Calu3 (cell line): Measurements from ENCODE around the gene ZNF587B. TPM values are rescaled to one million over a fixed set of nuclear protein-coding genes. Genes with fewer than 3 reads are reported as not detected.
"Not testable (repeated sequence)": the region's sequence is repeated elsewhere in the genome, so short reads cannot be mapped to it uniquely, and the experiment has no call there.

Experiments used
- BruUV-seq: library from RNA; stranded (reverse); fragments of 400-500 nt; replicated peaks from 2 replicates; lab custom pipeline; 2021; lab: Mats Ljungman, UMichigan
- CTCF ChIA-PET: fragments of 300-600 bp; sonication (Branson Sonifier 250); formaldehyde crosslinking; loops from one replicate; lab custom pipeline; 2022; ENCODE audit warnings: antibody characterized with exemption; lab: Charles Lee
- DNase-seq: peaks from one replicate; pipeline ENCODE4 v3.0.0; 2022
- H3K27ac Mint-ChIP-seq: one replicate; pipeline ENCODE4 v1.8.0; 2022; ENCODE audit warnings: mixed read lengths; ENCODE audit not compliant: unreplicated experiment
- H3K27me3 Mint-ChIP-seq: one replicate; pipeline ENCODE4 v1.8.0; 2022; ENCODE audit warnings: mixed read lengths; ENCODE audit not compliant: unreplicated experiment
- H3K36me3 Mint-ChIP-seq: one replicate; pipeline ENCODE4 v1.8.0; 2022; ENCODE audit warnings: mild to moderate bottlenecking, moderate library complexity, mixed read lengths; ENCODE audit not compliant: insufficient read depth, unreplicated experiment
- H3K4me1 Mint-ChIP-seq: one replicate; pipeline ENCODE4 v1.8.0; 2022; ENCODE audit warnings: mild to moderate bottlenecking, low read depth, mixed read lengths; ENCODE audit not compliant: unreplicated experiment
- H3K4me3 Mint-ChIP-seq: one replicate; pipeline ENCODE4 v1.8.0; 2022; ENCODE audit warnings: mild to moderate bottlenecking, low read depth, moderate library complexity, mixed read lengths; ENCODE audit not compliant: unreplicated experiment
- H3K9me3 Mint-ChIP-seq: one replicate; pipeline ENCODE4 v1.8.0; 2022; ENCODE audit warnings: low read depth, mixed read lengths; ENCODE audit not compliant: unreplicated experiment
- CTCF ChIP-seq: fragments of 200-600 bp; IDR thresholded peaks from one replicate; pipeline ENCODE4 v1.8.0; 2022; ENCODE audit warnings: antibody characterized with exemption; ENCODE audit not compliant: unreplicated experiment
- intact Hi-C: fragments of 100-400 bp; cut with micrococcal nuclease; formaldehyde crosslinking; loops from one replicate; pipeline ENCODE4 v1.10.0; 2022; ENCODE audit not compliant: unreplicated experiment
- total RNA-seq: library from RNA; stranded (reverse); gene quantifications from 2 replicates; pipeline ENCODE4 v1.2.3, GENCODE V29; 2022

The ZNF587B gene
- total RNA-seq, 1 experiment from 2014 or later: 31.6 TPM

GRCh38 chr19:57817976-57818375, 12.1 kb upstream of the ZNF587B start:
- no peak for TF ChIP-seq CTCF
- no TSS peak for BruUV-seq
- Mint-ChIP-seq H3K36me3 (peaks cover 64% of the 10 kb centered on the region), H3K4me1 (peaks cover 50% of the 10 kb centered on the region), H3K4me3 (peak overlapping the region; percentile 91), H3K9me3 (peaks cover 2% of the 10 kb centered on the region), H3K27me3 (no peaks in the 10 kb centered on the region), H3K27ac (no peak overlapping the region)
- no peak for DNase-seq
- CTCF ChIA-PET: no interaction called here
- intact Hi-C loops: loop anchor here (10.0 kb wide), 1 partner anchor 133 kb away; the partner anchor contains the start of gene ZNF551

GRCh38 chr19:57818378-57818777, 11.7 kb upstream of the ZNF587B start:
- H3K36me3 Mint-ChIP-seq: peaks cover 65% of the 10 kb centered on the region
- peaks cover 2% of the 10 kb centered on the region for H3K9me3 Mint-ChIP-seq
- H3K4me1 Mint-ChIP-seq: peaks cover 50% of the 10 kb centered on the region
- BruUV-seq: no TSS peak
- peak overlapping the region; percentile 91 for H3K4me3 Mint-ChIP-seq
- no peaks in the 10 kb centered on the region for H3K27me3 Mint-ChIP-seq
- H3K27ac Mint-ChIP-seq: no peak overlapping the region
- no peak for DNase-seq
- TF ChIP-seq CTCF: no peak
- intact Hi-C loops: loop anchor here (10.0 kb wide), 1 partner anchor 134 kb away; the partner anchor contains the start of gene ZNF551
- CTCF ChIA-PET: interaction anchor here (0.7 to 1.6 kb wide), 4 partner anchors 32 to 429 kb away, joined by 3 to 5 read pairs (median 4); partner anchors contain the start of genes ZNF417 and ZNF548

GRCh38 chr19:57819475-57820148, 10.5 kb upstream of the ZNF587B start:
- H3K27me3 Mint-ChIP-seq: no peaks in the 10 kb centered on the region
- TF ChIP-seq CTCF: no peak
- peaks cover 59% of the 10 kb centered on the region for H3K4me1 Mint-ChIP-seq
- H3K27ac Mint-ChIP-seq: peak overlapping the region; percentile 82
- BruUV-seq: TSS peak; percentile 44
- intact Hi-C loops: loop anchor here (10.0 kb wide), 1 partner anchor 135 kb away; the partner anchor contains the start of gene ZNF551
- H3K36me3 Mint-ChIP-seq: peaks cover 56% of the 10 kb centered on the region
- CTCF ChIA-PET: interaction anchor here (0.6 to 1.6 kb wide), 4 partner anchors 31 to 336 kb away, joined by 3 to 5 read pairs (median 4); partner anchors contain the start of genes ZNF417 and ZNF551
- peak overlapping the region; percentile 91 for H3K4me3 Mint-ChIP-seq
- peak; percentile 85 for DNase-seq
- H3K9me3 Mint-ChIP-seq: peaks cover 2% of the 10 kb centered on the region

- BruUV-seq: no TSS peak
- no peaks in the 10 kb centered on the region for H3K27me3 Mint-ChIP-seq
- peaks cover 2% of the 10 kb centered on the region for H3K9me3 Mint-ChIP-seq
- TF ChIP-seq CTCF: no peak
- CTCF ChIA-PET: no interaction called here
- peaks cover 51% of the 10 kb centered on the region for H3K4me1 Mint-ChIP-seq
- H3K27ac Mint-ChIP-seq: peak overlapping the region; percentile 82
- peak overlapping the region; percentile 91 for H3K4me3 Mint-ChIP-seq
- no peak for DNase-seq
- H3K36me3 Mint-ChIP-seq: peaks cover 51% of the 10 kb centered on the region
- intact Hi-C loops: no loop called here
Measured at GRCh38 chr19:57820599-57820998, 9.5 kb upstream of the ZNF587B start.

GRCh38 chr19:57821095-57821494, 9.0 kb upstream of the ZNF587B start:
- intact Hi-C loops, H3K9me3 Mint-ChIP-seq, CTCF ChIA-PET, BruUV-seq, DNase-seq, H3K27me3 Mint-ChIP-seq, H3K27ac Mint-ChIP-seq: not testable (repeated sequence)
- Mint-ChIP-seq H3K4me1 (peaks cover 46% of the 10 kb centered on the region), H3K4me3 (peak overlapping the region; percentile 91), H3K36me3 (peaks cover 47% of the 10 kb centered on the region)

GRCh38 chr19:57821501-57821900, 8.6 kb upstream of the ZNF587B start:
- intact Hi-C loops, H3K27me3 Mint-ChIP-seq, DNase-seq, H3K9me3 Mint-ChIP-seq, BruUV-seq, H3K27ac Mint-ChIP-seq: not testable (repeated sequence)
- peaks cover 42% of the 10 kb centered on the region for H3K4me1 Mint-ChIP-seq
- CTCF ChIA-PET: interaction anchor here (0.6 kb wide), 1 partner anchor 27 kb away, joined by 5 read pairs; no protein-coding TSS in a partner anchor
- H3K4me3 Mint-ChIP-seq: peak overlapping the region; percentile 91
- peaks cover 48% of the 10 kb centered on the region for H3K36me3 Mint-ChIP-seq
